ENCODE data around the gene CDC123. TPM values are rescaled to one million over a fixed set of nuclear protein-coding genes. Genes with fewer than 3 reads are reported as not detected.

The CDC123 gene
- total RNA-seq, 1 donor from 2014 or later, result 30.4 TPM

GRCh38 chr10:12189426-12189825, 6.6 kb upstream of the CDC123 start:
- intact Hi-C loops (cut with DNase I), result no loop called here
- Histone ChIP-seq H3K9me3 (no peaks in the 10 kb centered on the region), H3K27ac (no peak overlapping the region), H3K27me3 (no peaks in the 10 kb centered on the region), H3K4me1 (peaks cover 16% of the 10 kb centered on the region), H3K4me3 (no peak overlapping the region), H3K36me3 (peaks cover 0 to 17% of the 10 kb centered on the region in 2 donors)
- TF ChIP-seq CTCF (IDR thresholded peaks at IDR 0.05) (no peak), POLR2AphosphoS5 (IDR thresholded peaks at IDR 0.05; ENCODE audit: insufficient read depth in 1 of 2, low read depth in 1 of 2) (no peak), POLR2A (IDR thresholded peaks at IDR 0.05) (no peak)
- no peak for DNase-seq (ENCODE audit: extremely low spot score in 2 of 2)

- TF ChIP-seq CTCF (IDR thresholded peaks at IDR 0.05) (no peak), POLR2AphosphoS5 (IDR thresholded peaks at IDR 0.05; ENCODE audit: insufficient read depth in 1 of 2, low read depth in 1 of 2) (no peak), POLR2A (IDR thresholded peaks at IDR 0.05) (no peak)
- peaks cover 23% of the 10 kb centered on the region for H3K4me1 ChIP-seq
- no peak overlapping the region for H3K4me3 ChIP-seq
- H3K27me3 ChIP-seq, result no peaks in the 10 kb centered on the region
- no peaks in the 10 kb centered on the region for H3K9me3 ChIP-seq
- H3K27ac ChIP-seq, result no peak overlapping the region
- H3K36me3 ChIP-seq, result peaks cover 0 to 4% of the 10 kb centered on the region in 2 donors
- no peak for DNase-seq (ENCODE audit: extremely low spot score in 2 of 2)
- intact Hi-C loops (cut with DNase I), result no loop called here
Measured at GRCh38 chr10:12191715-12192114, 4.3 kb upstream of the CDC123 start.

- intact Hi-C loops (cut with DNase I), result no loop called here
- H3K27ac ChIP-seq, result no peak overlapping the region
- no peaks in the 10 kb centered on the region for H3K9me3 ChIP-seq
- DNase-seq (ENCODE audit: extremely low spot score in 2 of 2), result no peak
- no peak for TF ChIP-seq POLR2A (IDR thresholded peaks at IDR 0.05)
- no peak for TF ChIP-seq POLR2AphosphoS5 (IDR thresholded peaks at IDR 0.05; ENCODE audit: insufficient read depth in 1 of 2, low read depth in 1 of 2)
- no peak for TF ChIP-seq CTCF (IDR thresholded peaks at IDR 0.05)
- no peak overlapping the region for H3K4me3 ChIP-seq
- no peaks in the 10 kb centered on the region for H3K27me3 ChIP-seq
- H3K4me1 ChIP-seq, result peaks cover 38% of the 10 kb centered on the region
- H3K36me3 ChIP-seq, result no peaks in the 10 kb centered on the region
Measured at GRCh38 chr10:12193193-12193592, 2.8 kb upstream of the CDC123 start.

GRCh38 chr10:12194752-12195271, 1.2 kb upstream of the CDC123 start:
- no peak for DNase-seq (ENCODE audit: extremely low spot score in 2 of 2)
- intact Hi-C loops (cut with DNase I), result no loop called here
- Histone ChIP-seq H3K27me3 (no peaks in the 10 kb centered on the region), H3K4me1 (peaks cover 40% of the 10 kb centered on the region), H3K27ac (peak overlapping the region; percentile 92), H3K9me3 (no peaks in the 10 kb centered on the region), H3K4me3 (peak overlapping the region; percentile 73 to 79), H3K36me3 (peaks cover 0 to 12% of the 10 kb centered on the region in 2 donors)
- TF ChIP-seq POLR2AphosphoS5 (IDR thresholded peaks at IDR 0.05; ENCODE audit: insufficient read depth in 1 of 2, low read depth in 1 of 2) (no peak), CTCF (IDR thresholded peaks at IDR 0.05) (no peak), POLR2A (IDR thresholded peaks at IDR 0.05) (no peak)

GRCh38 chr10:12195281-12195602, 746 bp upstream of the CDC123 start:
- H3K36me3 ChIP-seq, result peaks cover 0 to 13% of the 10 kb centered on the region in 2 donors
- H3K4me1 ChIP-seq, result peaks cover 40% of the 10 kb centered on the region
- H3K27ac ChIP-seq, result peak overlapping the region; percentile 92
- H3K9me3 ChIP-seq, result no peaks in the 10 kb centered on the region
- H3K4me3 ChIP-seq, result peak overlapping the region; percentile 73 to 79
- no peak for TF ChIP-seq CTCF (IDR thresholded peaks at IDR 0.05)
- TF ChIP-seq POLR2AphosphoS5 (IDR thresholded peaks at IDR 0.05; ENCODE audit: insufficient read depth in 1 of 2, low read depth in 1 of 2), result no peak
- no peak for TF ChIP-seq POLR2A (IDR thresholded peaks at IDR 0.05)
- DNase-seq (ENCODE audit: extremely low spot score in 2 of 2), result no peak
- no peaks in the 10 kb centered on the region for H3K27me3 ChIP-seq
- intact Hi-C loops (cut with DNase I), result no loop called here

All from vagina (tissue), 2 donors.